ENCODE data around the gene LEMD3.
"Not testable (repeated sequence)": the region's sequence is repeated elsewhere in the genome, so short reads cannot be mapped to it uniquely, and the experiment has no call there.

LEMD3 gene

DNA sequence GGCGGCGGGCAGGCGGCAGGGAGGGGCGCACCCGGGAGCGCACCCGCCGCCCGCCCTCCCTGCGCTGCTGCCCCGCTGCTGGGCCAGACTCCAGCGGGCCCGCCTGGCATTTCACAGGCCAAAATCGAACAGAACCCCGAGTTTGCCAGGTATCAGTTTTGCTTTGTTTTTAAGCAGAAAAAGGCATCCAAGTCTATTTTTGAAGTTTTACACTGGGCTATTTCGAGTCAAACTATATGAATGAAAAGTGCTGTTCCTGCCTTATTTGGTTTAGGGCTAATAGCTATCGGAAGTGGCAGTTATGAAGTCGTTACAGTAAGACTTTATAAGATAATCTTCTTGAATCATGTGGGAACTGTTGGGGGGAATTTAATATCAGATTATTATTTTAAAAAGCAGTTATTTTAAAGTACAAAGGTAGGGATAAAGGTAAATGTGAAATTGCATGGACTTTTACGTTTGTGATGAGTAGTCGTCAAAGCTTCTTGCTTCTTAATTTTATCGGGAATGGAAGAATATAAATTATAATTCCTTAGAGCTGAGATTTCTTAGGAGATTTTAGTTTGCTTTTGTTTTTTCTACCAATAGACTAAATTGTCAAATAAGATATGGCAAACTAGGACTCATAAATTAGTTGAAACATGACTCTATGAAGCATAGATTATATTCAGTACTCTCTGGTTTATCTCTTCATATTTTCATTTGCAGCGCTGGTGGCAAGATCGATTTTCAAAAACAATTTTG, 110.2 kb downstream of the LEMD3 start:
- DNase-seq, result no peak

DNA sequence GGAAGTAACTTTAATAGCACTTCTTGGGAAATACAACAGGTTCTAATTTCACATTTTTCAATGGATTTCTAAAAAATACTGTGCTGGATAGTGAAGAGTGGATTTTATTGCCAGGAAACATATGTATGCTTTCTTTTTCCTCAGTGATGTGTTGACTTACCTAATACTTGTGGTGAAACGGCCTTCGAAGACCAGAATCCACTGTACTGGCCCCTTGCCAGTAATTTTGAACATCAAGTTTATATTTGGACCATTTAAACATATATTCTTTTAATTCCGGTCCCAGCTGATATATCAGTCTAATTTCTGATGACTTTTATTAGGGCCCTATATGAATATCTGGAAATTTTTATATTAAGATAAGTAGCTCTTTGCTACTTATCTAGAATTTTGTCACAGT, 110.9 kb downstream of the LEMD3 start:
- no peak for DNase-seq

DNA sequence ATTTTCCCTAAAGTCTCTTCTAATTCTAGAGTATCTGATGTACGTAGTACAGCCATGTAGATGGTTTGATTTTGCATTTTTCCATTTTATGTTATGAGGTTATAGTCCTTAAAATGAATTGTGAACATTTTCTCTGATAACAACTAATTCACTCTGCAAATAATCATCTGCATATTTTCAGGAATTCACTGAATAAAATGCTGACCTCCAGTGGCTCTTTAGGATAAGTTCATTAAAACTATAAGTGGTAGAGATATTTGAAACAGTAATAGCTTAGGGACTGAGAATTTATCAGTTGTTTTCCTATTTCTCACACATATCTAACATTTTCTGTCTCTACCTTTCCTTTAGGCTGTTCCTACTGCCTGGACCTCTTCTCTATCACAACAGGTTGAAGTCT, 113.5 kb downstream of the LEMD3 start:
- DNase-seq, result no peak

DNA sequence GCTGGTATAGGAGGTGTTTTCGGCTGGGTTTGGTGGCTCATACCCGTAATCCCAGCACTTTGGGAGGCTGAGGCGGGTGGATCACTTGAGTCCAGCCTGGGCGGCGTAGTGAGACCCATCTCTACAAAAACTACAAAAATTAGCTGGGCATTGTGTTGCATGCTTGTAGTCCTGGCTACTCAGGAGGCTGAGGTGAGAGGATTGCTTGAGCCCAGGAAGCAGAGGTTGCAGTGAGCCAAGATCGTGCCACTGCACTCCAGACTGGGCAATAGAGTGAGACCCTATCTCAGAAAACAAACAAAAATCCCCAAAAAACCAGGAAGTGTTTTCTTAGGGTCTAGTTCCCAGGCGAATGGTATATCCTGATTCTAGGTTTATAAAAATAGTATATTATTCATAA, 116.1 kb downstream of the LEMD3 start:
- DNase-seq, result not testable (repeated sequence)

DNA sequence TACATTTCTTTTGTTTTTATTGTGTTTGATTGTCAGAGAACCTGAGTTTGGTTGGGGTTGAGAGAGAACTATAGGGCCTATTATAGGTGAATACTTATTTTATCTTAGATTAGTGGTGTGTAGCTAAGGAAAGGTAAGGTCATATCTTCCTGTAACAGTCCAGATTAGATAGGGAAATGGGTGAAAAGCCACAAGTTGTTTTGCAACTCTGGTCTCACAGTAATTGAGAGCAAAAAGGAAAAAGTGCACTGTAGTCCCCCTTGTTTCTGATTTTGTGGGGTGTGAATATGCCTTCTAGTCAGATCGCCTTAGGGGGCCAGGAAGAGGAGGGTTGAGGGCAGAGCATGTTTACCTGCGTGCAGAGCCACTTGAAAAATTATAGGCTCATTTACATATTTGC, 118.0 kb downstream of the LEMD3 start:
- no peak for DNase-seq

DNA sequence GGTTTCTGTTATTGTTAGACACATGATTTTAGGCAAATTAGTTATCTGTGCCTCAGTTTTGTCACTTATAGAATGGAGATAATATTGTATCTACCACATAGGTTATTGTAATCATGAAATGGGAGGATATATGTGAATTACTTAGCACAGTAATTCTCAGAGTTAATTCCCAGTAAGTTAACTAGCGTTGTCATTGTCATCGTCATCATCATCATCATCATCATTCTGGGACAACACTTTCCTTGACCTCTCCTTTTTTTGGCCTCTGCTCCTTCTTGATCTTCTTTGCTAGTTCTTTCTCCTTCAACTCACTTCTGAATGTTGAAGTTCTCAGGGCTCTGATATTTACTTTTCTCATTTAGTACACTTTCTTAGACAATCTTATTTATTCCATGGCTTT, 122.9 kb downstream of the LEMD3 start:
- DNase-seq, result no peak

DNA sequence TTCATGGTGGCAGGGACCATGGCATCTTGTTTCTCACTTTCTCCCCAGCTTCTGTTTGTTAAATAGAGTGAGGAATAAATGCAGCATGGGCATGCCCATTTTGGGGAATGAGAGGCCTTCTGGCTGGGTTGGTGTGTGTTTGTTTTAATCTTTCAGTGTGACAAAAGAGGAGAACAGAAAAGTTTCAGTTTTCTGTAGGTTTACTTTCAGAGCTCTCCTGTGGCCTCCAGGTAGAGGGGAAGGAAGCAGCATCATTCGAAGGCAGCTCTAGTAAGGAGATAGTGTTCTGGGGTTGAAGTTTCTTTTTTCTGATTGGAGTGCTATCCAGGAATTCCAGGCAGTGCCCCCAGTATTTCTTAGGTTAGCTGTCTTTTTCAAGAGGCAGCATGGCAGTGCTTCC, 124.4 kb downstream of the LEMD3 start:
- no peak for DNase-seq

DNA sequence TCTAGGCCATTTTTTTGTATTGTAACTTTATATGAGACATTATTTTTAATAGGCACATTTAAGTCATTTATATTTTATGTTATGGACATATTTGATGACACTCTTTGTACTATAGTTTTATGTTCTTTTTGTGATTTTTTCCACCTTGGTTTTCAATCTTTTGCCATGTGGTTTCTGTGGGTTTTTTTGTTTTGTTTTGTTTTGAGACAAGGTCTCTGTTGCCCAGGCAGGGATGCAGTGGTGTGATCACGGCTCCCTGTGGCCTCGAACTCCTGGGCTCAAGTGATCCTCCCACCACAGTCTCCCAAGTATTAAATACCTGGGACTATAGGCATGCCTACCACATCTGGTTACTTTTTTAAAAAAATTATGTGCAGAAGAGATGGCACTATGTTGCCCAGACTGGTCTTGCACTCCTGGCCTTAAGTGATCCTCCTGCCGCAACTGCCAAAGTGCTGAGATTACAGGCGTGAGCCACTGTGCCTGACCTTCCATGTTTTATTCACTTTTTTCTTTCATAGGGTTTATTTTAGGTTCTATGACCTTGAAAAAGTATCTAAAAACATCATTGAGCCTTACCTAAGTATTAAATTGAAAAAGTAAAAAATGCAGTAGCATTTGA, 125.4 kb downstream of the LEMD3 start:
- DNase-seq, result no peak

DNA sequence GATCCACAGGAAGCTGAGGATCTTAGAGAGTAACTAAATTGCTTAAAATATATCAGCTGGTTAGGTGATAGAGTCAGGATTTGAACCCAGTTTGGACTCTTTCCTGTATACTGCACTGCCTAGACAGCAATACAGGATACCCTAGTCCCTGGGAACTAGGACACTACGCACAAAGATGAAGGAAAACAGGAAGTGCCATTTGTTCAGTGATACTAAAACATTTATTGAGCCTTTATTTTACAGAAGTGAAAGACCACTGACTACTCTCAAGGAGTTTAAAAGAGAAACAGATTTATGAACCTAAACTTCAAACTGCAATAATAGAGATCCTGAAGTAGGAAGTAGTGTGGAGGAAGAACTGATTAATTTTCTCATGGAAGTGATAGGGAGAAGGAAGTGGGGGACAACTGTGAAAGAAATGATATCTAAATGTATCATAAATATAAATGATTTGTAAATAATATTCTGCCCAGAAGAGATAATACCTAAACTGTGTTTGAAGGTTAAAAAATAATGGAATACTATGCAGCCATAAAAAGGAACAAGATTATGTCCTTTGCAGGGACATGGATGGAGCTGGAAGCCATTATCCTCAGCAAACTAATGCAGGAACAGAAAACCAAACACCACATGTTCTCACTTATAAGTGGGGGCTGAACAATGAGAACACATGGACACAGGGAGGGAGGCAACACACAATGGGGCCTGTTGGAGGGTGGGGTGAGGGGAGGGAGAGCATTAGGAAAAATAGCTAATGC, 127.3 kb downstream of the LEMD3 start:
- DNase-seq, result no peak

All from activated T-cell treated with anti-CD3 and anti-CD28 coated beads for 4 hours (primary cell).